A549 (cell line): ENCODE measurements around the gene HCRTR1.

ENCODE experiments used
- EP300 ChIP-seq, 2 experiments: fragments of >200 bp; sonication (Bioruptor Twin); formaldehyde crosslinking; IDR thresholded peaks; 2 replicates in 1 of 2; 3 replicates in 1 of 2; pipeline ENCODE4 v1.6.1; 2016 to 2017
- REST ChIP-seq: fragments of 200-600 bp; sonication (generic); IDR thresholded peaks from 2 replicates; pipeline ENCODE4 v1.6.1; 2016; ENCODE audit warnings: antibody characterized with exemption, mild to moderate bottlenecking, moderate library complexity
- ZC3H11A ChIP-seq: fragments of 450-650 bp; IDR thresholded peaks from 2 replicates; pipeline ENCODE4 v1.6.1; 2014; ENCODE audit warnings: antibody characterized with exemption, mild to moderate bottlenecking

- no peak for TF ChIP-seq ZC3H11A
- no peak for TF ChIP-seq EP300 (IDR thresholded peaks at IDR 0.05)
- TF ChIP-seq REST, result no peak
Measured at GRCh38 chr1:31648641-31649357, 31.3 kb downstream of the HCRTR1 start.
